Astrocyte of the hippocampus (primary cell): ENCODE measurements around the gene C3orf20.

Experiments
- DNase-seq: peaks from one replicate; pipeline ENCODE4 v3.0.0; 2011; ENCODE audit warnings: low read depth, low spot score

C3orf20 gene

GRCh38 chr3:14811684-14812083 lies 136.7 kb downstream of the C3orf20 start:
- DNase-seq: no peak

- no peak for DNase-seq
Observed at GRCh38 chr3:14812196-14812790, 137.4 kb downstream of the C3orf20 start.

GRCh38 chr3:14814411-14814871 lies 139.5 kb downstream of the C3orf20 start:
- DNase-seq: no peak

- no peak for DNase-seq
Observed at GRCh38 chr3:14816359-14816758, 141.4 kb downstream of the C3orf20 start.

- no peak for DNase-seq
Observed at GRCh38 chr3:14818804-14819500, 144.0 kb downstream of the C3orf20 start, which contains the start of gene FGD5. FGD5 (plus strand) TSS chr3:14818962; CDS start chr3:14819072, 110 bp downstream.

GRCh38 chr3:14819671-14820070 lies 144.7 kb downstream of the C3orf20 start:
- no peak for DNase-seq

- DNase-seq: no peak
Observed at GRCh38 chr3:14820156-14820555, 145.2 kb downstream of the C3orf20 start.

- no peak for DNase-seq
Observed at GRCh38 chr3:14821151-14821550, 146.2 kb downstream of the C3orf20 start.

- no peak for DNase-seq
Observed at GRCh38 chr3:14822134-14822533, 147.2 kb downstream of the C3orf20 start.
